AG04449 (cell line): ENCODE data around the gene GLRA3.
"Not testable (repeated sequence)": the region's sequence is repeated elsewhere in the genome, so short reads cannot be mapped to it uniquely, and the experiment has no call there.

Experiments used
- CTCF ChIA-PET: fragments of 350-600 bp; formaldehyde crosslinking; extraction: SDS; loops from one replicate; lab custom pipeline; 2021; ENCODE audit warnings: antibody characterized with exemption; lab: Yijun Ruan, JAX
- POLR2A ChIA-PET: fragments of 400-600, 350-600 bp; formaldehyde crosslinking; extraction: SDS; loops from one replicate; lab custom pipeline; 2020; ENCODE audit warnings: antibody characterized with exemption, inconsistent platforms; lab: Yijun Ruan, JAX
- DNase-seq: peaks from one replicate; pipeline ENCODE4 v3.0.0-alpha.2; 2010; ENCODE audit warnings: low read depth, low spot score
- H3K4me3 ChIP-seq: 2 replicates; pipeline ENCODE4 v1.5.1; 2011; ENCODE audit warnings: low read depth, mild to moderate bottlenecking, control low read depth, low read length
- TF ChIP-seq, protein P1 (sequence below): IDR thresholded peaks from one replicate; pipeline ENCODE4 v1.5.1; 2011; ENCODE audit warnings: mild to moderate bottlenecking, moderate library complexity, low read length, control low read depth, inconsistent platforms; ENCODE audit not compliant: insufficient read depth; ENCODE audit errors: missing control alignments

GLRA3 gene

DNA sequence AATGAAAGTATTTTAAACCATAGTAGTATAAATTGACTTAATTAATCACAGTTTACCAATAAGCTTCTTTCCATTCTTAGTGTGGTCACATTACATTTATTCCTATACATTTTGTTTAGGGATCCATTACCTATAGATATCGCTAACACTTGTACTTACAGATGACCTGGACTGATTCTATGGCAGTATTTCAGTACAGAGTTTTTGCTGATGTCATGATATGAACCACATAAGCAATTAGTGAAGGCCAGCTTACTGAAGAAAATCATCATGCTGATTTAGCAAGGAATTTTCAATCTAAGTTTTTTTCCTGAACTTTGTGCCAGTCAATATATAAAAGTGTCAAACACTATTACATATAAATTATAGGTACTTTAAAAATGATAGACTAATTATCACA, 193.3 kb downstream of the GLRA3 start:
- DNase-seq, result no peak
- CTCF ChIA-PET, result no interaction called here
- H3K4me3 ChIP-seq, result no peak overlapping the region
- POLR2A ChIA-PET, result no interaction called here
- TF ChIP-seq, protein P1, sequence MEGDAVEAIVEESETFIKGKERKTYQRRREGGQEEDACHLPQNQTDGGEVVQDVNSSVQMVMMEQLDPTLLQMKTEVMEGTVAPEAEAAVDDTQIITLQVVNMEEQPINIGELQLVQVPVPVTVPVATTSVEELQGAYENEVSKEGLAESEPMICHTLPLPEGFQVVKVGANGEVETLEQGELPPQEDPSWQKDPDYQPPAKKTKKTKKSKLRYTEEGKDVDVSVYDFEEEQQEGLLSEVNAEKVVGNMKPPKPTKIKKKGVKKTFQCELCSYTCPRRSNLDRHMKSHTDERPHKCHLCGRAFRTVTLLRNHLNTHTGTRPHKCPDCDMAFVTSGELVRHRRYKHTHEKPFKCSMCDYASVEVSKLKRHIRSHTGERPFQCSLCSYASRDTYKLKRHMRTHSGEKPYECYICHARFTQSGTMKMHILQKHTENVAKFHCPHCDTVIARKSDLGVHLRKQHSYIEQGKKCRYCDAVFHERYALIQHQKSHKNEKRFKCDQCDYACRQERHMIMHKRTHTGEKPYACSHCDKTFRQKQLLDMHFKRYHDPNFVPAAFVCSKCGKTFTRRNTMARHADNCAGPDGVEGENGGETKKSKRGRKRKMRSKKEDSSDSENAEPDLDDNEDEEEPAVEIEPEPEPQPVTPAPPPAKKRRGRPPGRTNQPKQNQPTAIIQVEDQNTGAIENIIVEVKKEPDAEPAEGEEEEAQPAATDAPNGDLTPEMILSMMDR, result no peak

DNA sequence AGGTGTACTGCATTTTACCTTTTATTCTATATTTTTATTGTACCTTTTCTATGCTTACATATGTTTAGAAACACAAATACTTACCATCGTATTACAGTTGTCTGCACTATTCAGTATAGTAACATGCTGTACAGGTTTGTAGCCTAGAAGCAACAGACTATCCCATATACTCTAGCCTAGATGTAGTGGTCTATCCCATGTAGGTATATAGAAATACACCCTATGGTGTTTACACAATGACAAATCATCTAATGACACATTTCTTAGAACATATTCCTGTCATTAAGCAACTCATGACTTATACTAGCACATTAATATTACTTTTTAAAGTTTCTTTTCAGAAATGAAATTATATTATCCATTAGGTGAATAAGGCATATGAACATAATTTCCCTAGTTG, 195.6 kb downstream of the GLRA3 start:
- H3K4me3 ChIP-seq, result no peak overlapping the region
- ChIA-PET POLR2A (no interaction called here), CTCF (no interaction called here)
- DNase-seq, result no peak
- TF ChIP-seq, protein P1, result no peak

DNA sequence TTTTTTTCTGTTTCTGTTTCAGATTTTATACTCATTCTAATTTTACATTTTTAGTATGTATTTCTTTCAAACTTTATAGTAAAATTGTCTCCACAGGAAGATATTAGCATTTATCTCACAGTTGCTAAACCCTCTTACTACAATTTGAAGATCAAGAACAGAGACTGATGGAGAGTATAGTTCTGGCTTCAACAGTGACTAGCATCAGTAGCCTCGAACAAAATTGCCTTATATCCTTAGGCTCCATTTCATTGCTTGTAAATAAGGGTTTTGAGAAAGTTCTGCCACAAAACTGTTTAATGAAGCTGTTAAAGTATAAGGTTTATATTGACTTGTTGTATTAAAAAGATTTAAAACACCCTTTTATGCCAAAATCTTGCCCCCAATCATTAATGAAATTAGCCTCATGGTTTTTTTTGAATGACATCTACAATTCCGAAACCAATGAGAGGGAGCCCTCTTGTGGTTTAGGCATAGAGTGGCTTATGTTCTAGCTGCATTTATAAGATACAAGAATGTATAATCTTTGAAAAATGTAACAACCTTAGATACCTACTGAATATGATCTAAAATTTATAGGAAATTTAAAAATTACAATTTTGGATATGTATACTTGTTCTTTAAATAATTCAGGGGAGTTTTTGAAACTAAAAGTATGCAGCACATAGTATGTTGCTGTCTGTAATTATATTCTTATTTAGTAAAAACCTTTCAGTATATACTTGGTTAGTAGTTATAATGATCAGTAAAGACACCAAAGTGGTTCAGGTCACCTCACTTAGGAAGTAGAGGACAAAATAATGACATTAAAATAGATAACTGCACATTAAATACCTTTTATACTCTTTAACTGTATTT, 196.9 kb downstream of the GLRA3 start:
- TF ChIP-seq, protein P1, result peak; percentile 26

DNA sequence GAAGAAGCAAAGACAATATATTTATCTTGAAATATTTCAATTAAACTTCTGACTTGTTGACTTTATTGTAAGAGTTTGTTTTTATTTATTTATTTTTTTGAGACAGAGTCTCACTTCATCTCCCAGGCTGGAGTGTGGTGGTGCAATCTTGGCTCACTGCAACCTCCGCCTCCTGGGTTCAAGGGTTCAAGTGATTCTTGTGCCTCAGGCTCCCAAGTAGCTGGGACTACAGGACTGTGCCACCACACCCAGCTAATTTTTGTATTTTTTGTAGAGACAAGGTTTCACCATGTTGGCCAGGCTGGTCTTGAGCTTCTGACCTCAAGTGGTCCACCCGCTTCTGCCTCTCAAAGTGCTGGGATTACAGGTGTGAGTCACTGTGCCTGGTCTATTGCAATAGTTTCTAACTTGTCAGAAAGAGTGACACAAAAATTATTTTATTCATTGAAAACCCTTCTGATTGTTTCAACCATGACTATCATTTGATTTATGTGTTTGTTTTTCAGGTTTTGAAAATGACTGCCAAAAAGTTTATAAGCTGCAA, 199.1 kb downstream of the GLRA3 start:
- CTCF ChIA-PET, POLR2A ChIA-PET, H3K4me3 ChIP-seq, DNase-seq: not testable (repeated sequence)

More for the DNA sequence above, 196.9 kb downstream of the GLRA3 start:
- ChIA-PET CTCF (interaction anchor here (1.4 kb wide), 1 partner anchor 260 kb away, joined by 5 read pairs; no protein-coding TSS in a partner anchor), POLR2A (no interaction called here)
- no peak overlapping the region for H3K4me3 ChIP-seq
- DNase-seq, result no peak

DNA sequence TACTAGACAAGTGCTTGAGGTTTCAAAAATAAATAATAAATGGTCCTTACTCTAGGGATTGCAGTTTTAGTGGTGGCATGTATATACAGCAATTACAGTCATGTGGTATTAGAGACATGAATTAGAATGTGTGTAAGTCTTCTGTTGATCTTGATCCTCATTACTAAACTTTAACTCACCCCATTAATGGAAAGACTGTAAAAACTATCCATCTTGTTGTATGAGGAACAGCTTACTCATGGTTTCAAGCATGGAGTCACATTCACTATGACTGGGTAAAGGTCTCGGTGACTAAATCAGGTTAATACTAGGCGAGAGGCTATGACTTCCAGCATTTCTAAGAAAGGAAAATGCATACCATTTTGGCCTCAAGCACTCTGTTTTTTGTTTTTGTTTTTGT, 199.8 kb downstream of the GLRA3 start:
- TF ChIP-seq, protein P1, result no peak
- H3K4me3 ChIP-seq, result no peak overlapping the region
- ChIA-PET POLR2A (no interaction called here), CTCF (no interaction called here)
- DNase-seq, result no peak

DNA sequence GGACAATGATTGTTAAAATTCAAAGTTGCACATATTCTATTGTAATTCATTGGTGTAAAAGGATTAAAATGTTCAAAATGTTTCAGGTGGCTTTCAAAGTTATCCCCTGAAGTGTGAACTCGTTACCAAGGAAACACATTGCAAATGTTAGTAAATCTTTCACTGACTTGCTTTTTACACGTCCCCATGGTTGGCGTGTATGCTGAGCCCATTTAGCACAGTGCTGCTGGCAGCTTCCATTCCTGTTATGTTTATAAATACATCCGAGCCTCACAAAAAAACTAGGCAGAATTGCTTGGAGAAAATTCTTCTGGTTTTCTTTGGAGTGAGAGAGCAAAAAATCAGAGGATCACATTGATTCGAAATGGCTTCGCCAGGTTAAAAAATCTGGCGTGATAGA, 200.9 kb downstream of the GLRA3 start:
- H3K4me3 ChIP-seq, result no peak overlapping the region
- DNase-seq, result no peak
- TF ChIP-seq, protein P1, result no peak
- POLR2A ChIA-PET, result no interaction called here
- CTCF ChIA-PET, result no interaction called here
